Occipital lobe (tissue), 2 donors: ENCODE measurements around the gene CD2AP. TPM values are rescaled to one million over a fixed set of nuclear protein-coding genes. Genes with fewer than 3 reads are reported as not detected.
"Not testable (repeated sequence)": the region's sequence is repeated elsewhere in the genome, so short reads cannot be mapped to it uniquely, and the experiment has no call there.

Source experiments
- DNase-seq: peaks from one replicate; lab custom pipeline; 2025; lab: John Stamatoyannopoulos, UW
- total RNA-seq: library from RNA; depleted of rRNA; stranded (reverse); fragments of >200 nt; gene quantifications from one replicate; pipeline ENCODE4 v1.2.3, GENCODE V29; 2014

The CD2AP gene
- total RNA-seq, 1 donor from 2014 or later: 23.1 TPM

- no peak for DNase-seq
Measured at GRCh38 chr6:47634210-47635047, 156.8 kb downstream of the CD2AP start.

GRCh38 chr6:47646689-47647088, 169.1 kb downstream of the CD2AP start:
- DNase-seq: no peak

GRCh38 chr6:47647188-47647587, 169.6 kb downstream of the CD2AP start:
- no peak for DNase-seq

GRCh38 chr6:47647626-47648025, 170.0 kb downstream of the CD2AP start:
- DNase-seq: not testable (repeated sequence)

- DNase-seq: no peak
Measured at GRCh38 chr6:47648031-47648430, 170.4 kb downstream of the CD2AP start.

GRCh38 chr6:47650553-47651432, 173.2 kb downstream of the CD2AP start:
- DNase-seq: no peak

DNA sequence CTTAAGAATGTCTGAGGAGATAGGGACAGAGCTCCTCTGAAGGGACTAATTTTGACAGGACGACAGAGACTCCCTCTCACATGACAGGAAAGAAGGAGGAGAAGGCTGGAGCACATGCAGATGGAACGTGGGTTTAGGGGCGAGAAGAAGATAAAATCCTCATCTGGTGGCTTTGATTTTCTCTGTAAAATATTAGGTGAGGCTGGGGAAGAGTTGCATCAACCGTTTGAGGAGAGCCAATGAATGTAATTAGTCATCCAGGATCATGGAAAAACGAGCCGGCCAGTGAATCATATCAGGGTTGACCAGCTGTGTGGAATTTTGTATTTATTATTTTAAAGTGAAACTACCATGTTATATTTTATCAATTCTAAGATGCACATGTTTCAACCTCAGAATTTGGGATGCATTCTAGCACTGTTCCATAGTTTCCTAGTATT, 173.9 kb downstream of the CD2AP start:
- DNase-seq: no peak

GRCh38 chr6:47653706-47654105, 176.1 kb downstream of the CD2AP start:
- no peak for DNase-seq

DNA sequence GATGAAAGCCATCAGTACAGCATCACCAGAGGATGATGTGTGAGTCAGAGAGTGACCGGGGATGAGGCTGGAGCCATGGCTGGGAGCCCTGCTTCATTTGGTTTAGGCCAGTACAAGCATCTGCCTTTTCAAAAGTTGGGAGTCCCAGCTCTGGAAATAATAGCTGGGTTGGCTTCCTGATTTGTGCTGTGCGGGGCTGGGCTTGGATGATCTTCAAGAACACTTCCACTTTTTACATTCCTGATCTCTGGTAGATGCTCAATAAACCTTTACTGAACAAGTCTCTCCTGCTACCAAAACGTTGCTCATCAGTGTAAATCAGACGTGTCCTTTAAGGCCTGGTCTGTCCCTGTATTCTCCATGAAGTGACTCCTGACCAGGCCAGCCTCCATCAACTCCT, 176.7 kb downstream of the CD2AP start:
- no peak for DNase-seq

- DNase-seq: no peak
Measured at GRCh38 chr6:47655719-47656595, 178.4 kb downstream of the CD2AP start.

- DNase-seq: no peak
Measured at GRCh38 chr6:47661960-47662359, 184.4 kb downstream of the CD2AP start.

GRCh38 chr6:47663462-47664216, 186.1 kb downstream of the CD2AP start:
- no peak for DNase-seq

DNA sequence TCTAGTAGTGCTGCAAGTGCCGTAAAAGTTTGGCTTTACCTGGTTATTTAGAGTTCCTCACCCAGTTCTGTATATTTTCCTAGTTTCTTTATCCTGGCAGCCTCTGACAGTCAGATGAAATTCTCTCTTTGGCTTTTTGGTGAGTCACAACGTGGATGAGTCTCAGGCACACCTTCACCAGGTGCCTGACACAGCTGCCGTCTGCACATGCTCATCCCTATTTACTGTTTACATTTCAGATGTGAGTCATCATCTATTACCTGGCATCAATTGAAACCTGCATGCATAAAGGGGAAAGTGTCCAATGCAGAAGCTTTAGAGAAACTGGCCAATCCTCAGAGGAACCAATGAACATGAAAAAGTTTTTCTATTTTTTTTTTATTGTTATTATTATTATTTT, 187.5 kb downstream of the CD2AP start:
- no peak for DNase-seq

GRCh38 chr6:47669684-47670513, 192.3 kb downstream of the CD2AP start:
- no peak for DNase-seq

DNA sequence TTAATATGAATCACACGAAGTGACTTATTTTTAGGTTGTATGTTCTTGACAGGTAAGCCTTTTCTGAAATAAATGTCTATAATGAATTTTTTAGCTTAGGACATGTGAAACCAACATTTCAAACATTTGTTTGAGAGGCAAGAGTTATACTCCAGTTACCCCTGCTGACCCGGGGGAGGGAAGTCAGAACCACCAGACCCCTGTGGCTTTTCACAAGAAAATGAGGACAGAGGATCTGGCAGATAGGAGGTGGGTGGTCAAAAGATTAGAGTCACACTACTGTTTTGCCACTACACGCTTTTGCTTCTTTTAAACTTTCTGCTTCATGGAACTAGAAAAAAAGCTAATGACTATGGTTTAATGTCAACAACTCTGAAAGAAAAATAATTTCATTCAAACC, 193.3 kb downstream of the CD2AP start:
- DNase-seq: no peak

- no peak for DNase-seq
Measured at GRCh38 chr6:47671777-47672176, 194.2 kb downstream of the CD2AP start.

- DNase-seq: no peak
Measured at GRCh38 chr6:47672816-47673215, 195.2 kb downstream of the CD2AP start.

- DNase-seq: no peak
Measured at GRCh38 chr6:47674673-47675072, 197.1 kb downstream of the CD2AP start.
